ENCODE results near the gene UBR4. TPM values are rescaled to one million over a fixed set of nuclear protein-coding genes. Genes with fewer than 3 reads are reported as not detected.
A peak's percentile ranks its signal among the peaks of the same experiment; 100 is the strongest.

The UBR4 gene
- total RNA-seq, 1 donor from 2014 or later, result 95.7 TPM

DNA sequence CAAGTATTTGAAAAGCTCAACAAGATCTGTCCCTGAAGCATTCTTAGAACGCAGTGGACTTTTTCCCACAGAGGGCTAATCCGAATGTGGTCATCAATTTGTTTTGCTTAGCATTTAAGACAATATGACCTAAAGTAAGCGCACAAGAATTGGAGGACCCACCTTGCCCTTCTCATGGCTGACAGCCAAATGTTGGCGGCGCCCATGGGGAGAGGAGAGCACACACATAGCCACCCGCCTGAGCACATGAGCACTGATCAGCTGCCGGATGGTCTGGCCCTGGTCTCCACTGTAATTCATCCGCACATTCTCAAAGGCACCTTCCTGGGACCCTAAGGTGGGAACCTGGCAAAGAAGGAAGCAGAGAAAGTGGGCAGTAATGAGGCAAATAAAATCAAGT, 52.4 kb downstream of the UBR4 start:
- intact Hi-C loops (cut with DNase I), result no loop called here
- no peak for DNase-seq (ENCODE audit: low spot score)

GRCh38 chr1:19156676-19157075, 53.4 kb downstream of the UBR4 start:
- no peak for DNase-seq (ENCODE audit: low spot score)
- intact Hi-C loops (cut with DNase I), result no loop called here

GRCh38 chr1:19154876-19155275, 55.2 kb downstream of the UBR4 start:
- intact Hi-C loops (cut with DNase I), result no loop called here
- DNase-seq (ENCODE audit: low spot score), result no peak

GRCh38 chr1:19153169-19153568, 56.9 kb downstream of the UBR4 start:
- intact Hi-C loops (cut with DNase I), result no loop called here
- DNase-seq (ENCODE audit: low spot score), result no peak

DNA sequence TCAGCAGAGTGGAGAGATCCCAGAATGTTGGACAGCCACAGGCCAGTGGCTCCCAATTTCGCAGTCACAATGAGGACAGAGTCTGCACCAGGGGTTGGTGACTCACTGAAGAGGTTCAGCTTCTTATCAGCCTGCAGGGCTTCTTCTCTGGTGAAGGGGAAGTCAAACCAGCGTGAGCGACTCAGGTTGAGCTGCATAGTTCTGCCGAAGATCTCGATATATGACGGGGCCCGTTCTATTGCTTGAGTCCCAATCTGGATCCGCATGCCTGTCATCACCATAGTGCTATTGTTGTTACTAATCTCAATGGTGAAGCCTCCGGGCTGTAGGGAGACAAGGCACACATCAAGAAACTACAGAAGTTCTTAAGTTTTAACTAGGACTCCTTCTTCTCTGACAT, 58.5 kb downstream of the UBR4 start:
- no peak for DNase-seq (ENCODE audit: low spot score)
- intact Hi-C loops (cut with DNase I), result no loop called here

- DNase-seq (ENCODE audit: low spot score), result no peak
- intact Hi-C loops (cut with DNase I), result no loop called here
Observed at GRCh38 chr1:19149736-19150135, 60.3 kb downstream of the UBR4 start.

GRCh38 chr1:19140465-19140864, 69.6 kb downstream of the UBR4 start:
- intact Hi-C loops (cut with DNase I), result no loop called here
- no peak for DNase-seq (ENCODE audit: low spot score)

- no peak for DNase-seq (ENCODE audit: low spot score)
- intact Hi-C loops (cut with DNase I), result no loop called here
Observed at GRCh38 chr1:19139711-19140110, 70.4 kb downstream of the UBR4 start.

- no peak for DNase-seq (ENCODE audit: low spot score)
- intact Hi-C loops (cut with DNase I), result no loop called here
Observed at GRCh38 chr1:19138958-19139581, 71.0 kb downstream of the UBR4 start.

DNA sequence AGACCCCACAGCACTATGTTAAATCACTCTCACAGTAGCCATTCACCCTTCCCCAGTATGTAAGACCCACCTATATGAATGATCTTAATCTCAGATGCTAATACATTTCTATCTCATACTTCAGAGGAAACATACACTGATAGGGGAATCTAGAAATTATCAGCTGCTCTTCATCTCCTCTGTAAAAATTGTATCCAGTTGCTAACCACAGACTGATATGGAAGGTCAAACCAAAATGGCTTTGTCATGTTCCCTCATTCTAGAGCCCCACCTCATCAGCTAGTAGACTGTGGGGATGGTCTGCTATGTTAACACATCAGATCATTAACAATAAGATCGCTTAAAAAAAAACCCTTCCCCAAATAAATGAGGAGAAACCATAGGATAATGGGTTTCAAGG, 71.7 kb downstream of the UBR4 start:
- intact Hi-C loops (cut with DNase I), result no loop called here
- DNase-seq (ENCODE audit: low spot score), result no peak

DNA sequence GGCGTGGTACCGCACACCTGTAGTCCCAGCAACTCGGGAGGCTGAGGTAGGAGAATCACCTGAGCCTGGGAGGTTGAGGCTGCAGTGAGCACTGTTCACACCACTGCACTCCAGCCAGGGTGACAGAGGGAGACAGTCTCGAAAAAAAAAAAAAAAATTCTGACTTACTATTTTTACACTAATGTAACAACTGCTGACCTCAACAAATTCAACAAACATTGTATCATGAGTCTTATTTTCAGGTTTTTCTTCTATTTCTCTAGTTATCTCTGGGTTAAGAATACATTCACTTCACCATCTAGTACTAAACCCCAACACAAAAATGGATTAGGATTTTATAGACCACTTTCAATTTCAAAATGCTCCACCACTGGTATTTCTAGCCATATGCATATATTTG, 72.9 kb downstream of the UBR4 start:
- no peak for DNase-seq (ENCODE audit: low spot score)

DNA sequence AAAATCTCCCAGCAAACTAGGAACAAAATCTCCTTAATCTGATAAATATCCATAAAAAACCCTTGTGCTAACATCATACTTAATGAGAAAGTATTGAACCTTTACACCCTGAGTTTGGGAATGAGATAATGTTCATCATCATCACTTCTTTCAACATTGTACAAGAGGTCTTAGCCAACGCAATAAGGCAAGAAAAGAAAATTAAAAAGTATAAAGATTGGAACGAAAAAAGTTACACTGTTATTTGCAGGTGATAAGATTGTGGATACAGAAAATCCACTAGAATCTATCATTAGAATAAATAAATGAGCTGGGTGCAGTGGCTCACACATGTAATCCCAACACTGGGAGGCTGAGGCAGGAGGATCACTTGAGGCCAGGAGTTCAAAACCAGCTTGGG, 76.7 kb downstream of the UBR4 start:
- intact Hi-C loops (cut with DNase I), result no loop called here
- DNase-seq (ENCODE audit: low spot score), result no peak

More for the DNA sequence above, 72.9 kb downstream of the UBR4 start:
- intact Hi-C loops (cut with DNase I), result no loop called here

- DNase-seq (ENCODE audit: low spot score), result no peak
- intact Hi-C loops (cut with DNase I), result no loop called here
Observed at GRCh38 chr1:19130468-19130867, 79.6 kb downstream of the UBR4 start.

GRCh38 chr1:19128968-19129514, 81.0 kb downstream of the UBR4 start:
- intact Hi-C loops (cut with DNase I), result no loop called here
- no peak for DNase-seq (ENCODE audit: low spot score)

- intact Hi-C loops (cut with DNase I), result no loop called here
- no peak for DNase-seq (ENCODE audit: low spot score)
Observed at GRCh38 chr1:19124273-19124672, 85.8 kb downstream of the UBR4 start.

DNA sequence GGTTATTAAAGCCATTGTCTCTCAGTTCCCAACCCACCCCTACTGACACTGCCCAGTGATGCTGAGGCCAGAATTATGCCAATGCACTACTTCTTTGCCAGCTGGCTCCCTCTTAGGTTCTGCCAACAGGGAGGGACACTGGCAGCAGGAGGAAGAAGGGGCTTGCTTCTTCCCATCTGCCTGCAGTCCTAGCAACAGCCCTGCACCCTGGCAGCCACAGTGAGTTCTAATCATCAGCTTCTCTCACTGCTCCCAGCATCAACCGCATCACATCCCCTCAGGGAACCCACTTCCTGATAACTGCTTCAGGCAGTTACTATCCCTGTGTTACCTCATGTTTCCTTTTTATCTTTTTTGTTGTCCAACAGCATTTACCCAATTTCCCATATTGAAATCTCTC, 86.2 kb downstream of the UBR4 start:
- DNase-seq (ENCODE audit: low spot score), result no peak
- intact Hi-C loops (cut with DNase I), result no loop called here

DNA sequence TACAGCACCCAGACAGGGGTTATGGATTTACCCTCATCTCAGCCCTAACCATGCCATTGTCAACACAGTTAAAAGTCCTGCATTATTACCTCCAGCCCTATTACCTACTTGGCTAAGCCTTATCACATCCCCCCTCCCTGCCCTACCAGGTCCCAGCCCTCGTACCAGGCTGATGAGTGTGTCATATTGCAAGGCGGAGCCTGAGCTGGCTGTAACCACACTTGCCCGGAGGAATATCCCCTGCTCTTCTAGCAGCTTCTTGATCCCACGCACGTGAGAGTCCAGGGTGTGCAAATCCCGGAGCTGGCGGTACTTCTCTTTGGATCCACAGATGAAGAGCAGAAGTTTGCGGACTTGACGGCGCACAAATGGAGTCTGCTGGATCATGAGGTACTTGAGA, 87.4 kb downstream of the UBR4 start:
- intact Hi-C loops (cut with DNase I), result no loop called here
- peak; percentile 76 for DNase-seq (ENCODE audit: low spot score)

GRCh38 chr1:19121192-19121591, 88.9 kb downstream of the UBR4 start:
- DNase-seq (ENCODE audit: low spot score), result no peak
- intact Hi-C loops (cut with DNase I), result no loop called here

DNA sequence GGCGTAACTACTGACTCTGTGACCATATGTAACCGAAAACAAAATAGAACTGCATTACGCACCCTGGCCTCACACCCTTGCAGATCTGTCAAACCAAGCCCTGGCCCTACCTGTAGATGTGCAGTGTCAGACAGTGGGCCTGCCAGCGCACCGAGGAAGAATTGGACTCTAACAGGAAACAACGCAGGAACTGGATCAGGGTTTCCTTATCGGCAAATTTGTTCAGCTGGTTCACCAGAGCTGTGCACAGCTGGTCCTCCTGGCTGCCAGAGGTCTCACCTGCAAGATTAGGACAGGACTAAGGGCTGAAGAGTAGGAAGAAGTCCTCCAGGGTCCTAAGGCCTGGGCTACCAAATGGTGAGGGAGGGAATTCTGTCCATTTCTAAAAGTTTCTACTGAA, 90.0 kb downstream of the UBR4 start:
- intact Hi-C loops (cut with DNase I), result no loop called here
- DNase-seq (ENCODE audit: low spot score), result no peak

DNA sequence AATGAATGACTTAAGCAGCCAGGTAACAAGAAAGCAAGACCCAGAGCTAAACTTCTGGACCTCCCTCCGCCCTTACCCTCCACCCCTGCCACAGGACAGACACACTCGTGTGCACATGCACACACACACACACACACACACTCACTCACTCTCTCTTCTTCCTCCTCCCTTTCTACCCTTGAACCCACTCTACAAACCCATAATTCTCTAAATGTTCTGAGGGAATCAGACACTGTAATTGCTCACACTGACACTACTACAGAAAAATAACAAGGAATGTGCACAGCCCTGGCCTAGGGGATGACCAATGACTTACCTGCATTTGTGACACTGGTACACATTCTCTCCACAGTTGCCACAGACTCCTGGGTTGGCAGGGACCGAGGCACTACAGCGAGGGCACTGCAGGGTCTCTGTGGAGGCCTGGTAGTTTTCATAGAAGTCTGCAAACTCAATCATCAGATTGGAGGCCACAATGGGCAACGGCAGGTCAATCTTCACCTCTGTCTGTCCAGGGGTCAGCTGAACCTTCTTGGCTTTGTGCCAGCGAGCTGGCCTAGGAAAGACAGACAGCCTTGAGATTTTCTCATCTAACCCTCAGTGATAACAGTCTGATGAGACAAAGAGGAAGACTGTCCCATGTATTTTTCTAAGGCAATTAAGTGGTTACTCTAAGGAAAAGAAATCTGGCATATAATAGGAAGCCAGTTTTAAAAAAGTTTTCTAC, 94.8 kb downstream of the UBR4 start:
- intact Hi-C loops (cut with DNase I), result no loop called here
- no peak for DNase-seq (ENCODE audit: low spot score)

DNA sequence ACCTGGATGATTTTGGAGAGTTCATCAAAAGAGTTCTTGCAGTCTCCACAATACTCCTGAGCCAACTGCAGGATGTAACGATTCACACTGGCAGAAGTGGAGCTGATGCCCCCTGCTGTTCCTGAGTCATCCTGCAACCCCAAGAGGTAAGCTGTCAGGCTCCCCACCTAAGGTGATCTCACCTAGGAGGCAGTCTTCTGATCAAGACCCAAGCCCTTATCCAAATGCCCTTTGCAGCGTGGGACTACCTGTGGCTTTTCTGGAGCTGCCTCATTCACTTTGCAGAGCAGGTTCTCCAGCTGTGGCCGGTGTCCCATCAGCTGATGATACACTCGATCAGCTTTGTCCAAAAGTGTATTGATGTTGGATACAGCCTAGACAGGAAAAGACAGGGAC, 96.4 kb downstream of the UBR4 start:
- no peak for DNase-seq (ENCODE audit: low spot score)
- intact Hi-C loops (cut with DNase I), result no loop called here

Data from cardiac septum (tissue), 1 donor.